Gastrocnemius medialis (tissue), 4 donors: Measurements from ENCODE around the gene CAMK1.

ENCODE experiments used
- CTCF ChIP-seq, 5 experiments: fragments of 450-650 bp in 3 of 5; fragments of 200-600 bp in 2 of 5; sonication (generic) in 2 of 5; IDR thresholded peaks in 4 of 5; conservative IDR thresholded peaks in 1 of 5; 1 replicate in 4 of 5; 2 replicates in 1 of 5; pipeline ENCODE4 v1.5.1; 2016 to 2019; ENCODE audit warnings: antibody characterized with exemption in 5 of 5, mild to moderate bottlenecking in 3 of 5, moderate library complexity in 3 of 5
- POLR2A ChIP-seq, 2 donors: fragments of 450-650 bp; IDR thresholded peaks; one replicate each; pipeline ENCODE4 v1.6.1; 2017; ENCODE audit warnings: antibody characterized with exemption in 2 of 2, mild to moderate bottlenecking in 2 of 2, moderate library complexity in 2 of 2

- TF ChIP-seq CTCF (IDR thresholded peaks at IDR 0.05 in 4 of 5, conservative IDR thresholded peaks at IDR 0.05 in 1 of 5) = peak in 2 of 5 experiments; percentile 20 to 40
- peak; percentile 63 to 83 for TF ChIP-seq POLR2A (IDR thresholded peaks at IDR 0.05)
These were observed 22.8 kb upstream of the CAMK1 start, which contains the start of the genes ARPC4 and TADA3 for GRCh38 chr3:9792405-9793160.
